HepG2 (cell line): Measurements from ENCODE around the gene PRIMPOL. TPM values are rescaled to one million over a fixed set of nuclear protein-coding genes. Genes with fewer than 3 reads are reported as not detected.

Source experiments
- ATAC-seq: fragments of 200-7000 bp; cut with Tn5 transposase; 3 replicates; pipeline ENCODE4 v1.9.1; 2020; ENCODE audit warnings: mild to moderate bottlenecking, moderate library complexity
- BruUV-seq: library from RNA; stranded (reverse); fragments of 400-500 nt; replicated peaks from 2 replicates; lab custom pipeline; 2021; lab: Mats Ljungman, UMichigan
- CTCF ChIA-PET: fragments of 300-600 bp; formaldehyde crosslinking; extraction: SDS; loops from one replicate; lab custom pipeline; 2021; ENCODE audit warnings: low total read pairs, inconsistent platforms, low intra/inter-chr PET ratio; lab: Yijun Ruan, JAX
- POLR2A ChIA-PET: fragments of 350-600 bp; sonication (Branson Sonifier 250); formaldehyde crosslinking; loops from one replicate; lab custom pipeline; 2020; ENCODE audit warnings: antibody characterized with exemption, inconsistent platforms; lab: Yijun Ruan, JAX
- DNase-seq: peaks from one replicate; pipeline ENCODE4 v3.0.0-alpha.2; 2015; ENCODE audit warnings: low spot score
- FAIRE-seq: peaks from 3 replicates; lab custom pipeline; 2011; peaks lifted over from hg19 to GRCh38; lab: Jason Lieb, UNC
- H2AFZ ChIP-seq: one replicate; pipeline ENCODE4 v1.6.1; 2011; ENCODE audit warnings: low read length, inconsistent platforms
- H3K27ac ChIP-seq: fragments of 300-600 bp; 3 replicates; pipeline ENCODE4 v1.8.0; 2011; ENCODE audit warnings: mixed run types, mild to moderate bottlenecking, mixed read lengths, low read length, inconsistent platforms; ENCODE audit not compliant: insufficient read depth; ENCODE audit errors: extremely low read length
- H3K27me3 ChIP-seq, 2 experiments: fragments of 200-600 bp in 1 of 2; 2 replicates in 1 of 2; 3 replicates in 1 of 2; pipeline versions ENCODE4 v1.6.0 to v1.8.0; 2011; ENCODE audit warnings: low read length in 2 of 2, mild to moderate bottlenecking in 2 of 2, moderate library complexity in 2 of 2, inconsistent platforms in 1 of 2; ENCODE audit not compliant: insufficient read depth in 2 of 2, control insufficient read depth in 1 of 2
- H3K36me3 ChIP-seq, 2 experiments: fragments of 200-600 bp in 1 of 2; replicated peaks in 1 of 2; 2 replicates in 1 of 2; 3 replicates in 1 of 2; pipeline versions ENCODE4 v1.5.1 to v1.8.0; 2011; ENCODE audit warnings: low read length in 2 of 2, inconsistent platforms in 1 of 2; ENCODE audit not compliant: insufficient read depth in 2 of 2, control insufficient read depth in 1 of 2
- H3K4me1 ChIP-seq: 2 replicates; pipeline ENCODE4 v1.5.1; 2012; ENCODE audit warnings: low read length, inconsistent platforms; ENCODE audit not compliant: insufficient read depth
- H3K4me2 ChIP-seq: 2 replicates; pipeline ENCODE4 v1.6.0; 2011; ENCODE audit warnings: low read depth, low read length, inconsistent platforms
- H3K4me3 ChIP-seq, 3 experiments: fragments of 200-600 bp in 1 of 3; sonication (generic), shearing (Covaris generic) in 1 of 3; replicated peaks in 1 of 3; 2 replicates each; pipeline ENCODE4 v1.5.1; 2011 to 2016; ENCODE audit warnings: low read length in 3 of 3, inconsistent platforms in 2 of 3, low read depth in 2 of 3, mild to moderate bottlenecking in 2 of 3, control low read depth in 1 of 3, mixed read lengths in 1 of 3; ENCODE audit not compliant: insufficient read depth in 1 of 3
- H3K79me2 ChIP-seq: one replicate; pipeline ENCODE4 v1.6.1; 2011; ENCODE audit warnings: low read length, inconsistent platforms; ENCODE audit not compliant: insufficient read depth
- H3K9ac ChIP-seq: 2 replicates; pipeline ENCODE4 v1.6.0; 2011; ENCODE audit warnings: mild to moderate bottlenecking, low read depth, low read length, inconsistent platforms; ENCODE audit not compliant: insufficient read depth
- H3K9me3 ChIP-seq: 2 replicates; pipeline ENCODE4 v1.5.1; 2012; ENCODE audit warnings: mild to moderate bottlenecking, low read length
- H4K20me1 ChIP-seq: 2 replicates; pipeline ENCODE4 v1.6.0; 2011; ENCODE audit warnings: inconsistent platforms, mild to moderate bottlenecking, low read length, moderate library complexity; ENCODE audit not compliant: insufficient read depth
- FOSL2 ChIP-seq: sonication (generic); formaldehyde crosslinking; IDR thresholded peaks from 2 replicates; pipeline ENCODE4 v1.4.0; 2020; ENCODE audit warnings: missing genetic modification reagents
- KLF16 ChIP-seq, 2 experiments: sonication (generic) in 1 of 2; formaldehyde crosslinking in 1 of 2; IDR thresholded peaks; 2 replicates each; pipeline versions ENCODE4 v1.6.1 to v1.8.0; 2016 to 2023; ENCODE audit warnings: missing genetic modification reagents in 2 of 2, missing compliant biosample characterization in 1 of 2
- NR2F6 ChIP-seq, 2 experiments: IDR thresholded peaks; 2 replicates each; pipeline ENCODE4 v1.6.1; 2016; ENCODE audit warnings: antibody characterized with exemption in 1 of 2, mild to moderate bottlenecking in 1 of 2
- PLRG1 ChIP-seq: fragments of 450-650 bp; conservative IDR thresholded peaks from 2 replicates; pipeline ENCODE4 v1.6.1; 2016
- RFX1 ChIP-seq: fragments of 450-650 bp; IDR thresholded peaks from 2 replicates; pipeline ENCODE4 v1.6.1; 2017
- SNAPC2 ChIP-seq: sonication (generic); formaldehyde crosslinking; IDR thresholded peaks from 2 replicates; pipeline ENCODE4 v1.8.1; 2022; ENCODE audit warnings: mild to moderate bottlenecking, missing genetic modification reagents
- XRCC5 ChIP-seq: fragments of 200-400 bp; formaldehyde crosslinking; optimal IDR thresholded peaks from 2 replicates; pipeline ENCODE3; 2017; ENCODE audit warnings: mild to moderate bottlenecking, low read length
- ZNF121 ChIP-seq: sonication (generic); formaldehyde crosslinking; IDR thresholded peaks from 2 replicates; pipeline ENCODE4 v1.5.0; 2020; ENCODE audit warnings: mild to moderate bottlenecking, missing genetic modification reagents
- ZNF367 ChIP-seq: sonication (generic); formaldehyde crosslinking; IDR thresholded peaks from 2 replicates; pipeline ENCODE4 v1.4.0; 2020; ENCODE audit warnings: missing genetic modification reagents, borderline replicate concordance
- ZNF569 ChIP-seq: sonication (generic); formaldehyde crosslinking; IDR thresholded peaks from 2 replicates; pipeline ENCODE4 v1.5.0; 2020; ENCODE audit warnings: mild to moderate bottlenecking, missing genetic modification reagents, moderate library complexity, borderline replicate concordance
- WGBS: methylation state at CpG from one replicate; pipeline ENCODE4 v1.1.6; 2017; ENCODE audit warnings: low lambda C conversion rate; 5-methylcytosine and 5-hydroxymethylcytosine counted together
- in situ Hi-C: cut with HindIII; loops from 2 replicates; pipeline ENCODE4 v1.10.0; 2017; ENCODE audit warnings: low pct_unique_long_range_greater_than_20kb; ENCODE audit not compliant: extremely low pct_ligation_motif_present
- intact Hi-C: fragments of 100-400 bp; cut with micrococcal nuclease; formaldehyde crosslinking; loops from one replicate; pipeline ENCODE4 v1.10.0; 2022; ENCODE audit not compliant: unreplicated experiment
- polyA plus RNA-seq, 8 experiments: library from polyadenylated mRNA; depleted of rRNA in 3 of 8; stranded (reverse) in 7 of 8; unstranded in 1 of 8; fragments of >200 nt; fragmentation: Illumina TruSeq in 4 of 8; extraction: Trizol in 4 of 8; gene quantifications; 2 replicates each; pipeline versions ENCODE4 v1.2.1 to v1.2.3, GENCODE V29; 2011 to 2016; ENCODE audit warnings: low read depth in 4 of 8, missing spikeins in 1 of 8, mixed read lengths in 1 of 8; ENCODE audit not compliant: insufficient read depth in 1 of 8
- total RNA-seq, 5 experiments: library from RNA; depleted of rRNA; stranded (reverse); fragments of >200 nt; fragmentation: Illumina TruSeq; extraction: Trizol; gene quantifications; 2 replicates each; pipeline ENCODE4 v1.2.3, GENCODE V29; 2016; ENCODE audit warnings: low read depth in 1 of 5
- TF ChIP-seq, protein P1 (sequence below): sonication (generic); formaldehyde crosslinking; IDR thresholded peaks from 2 replicates; pipeline ENCODE4 v1.4.0; 2020; ENCODE audit warnings: low read depth, mild to moderate bottlenecking, missing genetic modification reagents
- TF ChIP-seq, protein P2 (sequence below): sonication (generic); formaldehyde crosslinking; IDR thresholded peaks from 2 replicates; pipeline ENCODE4 v1.4.0; 2020; ENCODE audit warnings: low read depth, mild to moderate bottlenecking, missing genetic modification reagents
- TF ChIP-seq, protein P3 (sequence below): sonication (generic); formaldehyde crosslinking; IDR thresholded peaks from 2 replicates; pipeline ENCODE4 v1.5.0; 2020; ENCODE audit warnings: missing genetic modification reagents

Gene PRIMPOL
- total and polyA plus RNA-seq, 2 of the 13 experiments (the other 11 are each of a cell fraction or from before 2014, with no cell fraction given) = 7.3 to 11.0 TPM

DNA sequence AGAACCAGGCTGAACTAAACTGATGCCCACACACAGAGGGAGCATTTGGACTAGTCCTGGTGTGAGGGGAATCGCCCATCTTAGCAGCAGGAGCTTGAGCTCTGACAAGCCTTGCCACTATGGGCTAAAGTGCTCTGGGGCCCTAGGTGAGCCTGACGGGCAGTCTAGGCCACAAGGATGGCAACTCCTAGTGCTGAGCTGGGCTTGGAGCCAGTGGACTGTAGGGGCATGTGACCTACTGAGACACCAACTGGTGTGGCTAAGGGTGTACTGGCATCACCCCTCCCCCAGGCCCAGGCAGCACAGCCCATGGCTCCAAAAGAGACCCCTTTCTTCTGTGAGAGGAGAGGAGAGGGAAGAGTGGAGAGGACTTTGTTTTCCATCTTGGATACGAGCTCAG, 69.9 kb downstream of the PRIMPOL start:
- ATAC-seq = no peak; the same call in 2 of the 3 replicates
- no peak overlapping the region for H2AFZ ChIP-seq
- no peak for DNase-seq
- in situ Hi-C loops = no loop called here
- H3K9ac ChIP-seq = no peak overlapping the region
- CTCF ChIA-PET = no interaction called here
- peaks cover 3 to 56% of the 10 kb centered on the region in 2 experiments for H3K36me3 ChIP-seq
- no TSS peak for BruUV-seq
- no peaks in the 10 kb centered on the region for H3K4me1 ChIP-seq
- no peak overlapping the region for H3K4me3 ChIP-seq
- no peaks in the 10 kb centered on the region for H3K27me3 ChIP-seq
- 100% methylated on average over 2 of the region's 3 CpGs for WGBS
- TF ChIP-seq, protein P1, sequence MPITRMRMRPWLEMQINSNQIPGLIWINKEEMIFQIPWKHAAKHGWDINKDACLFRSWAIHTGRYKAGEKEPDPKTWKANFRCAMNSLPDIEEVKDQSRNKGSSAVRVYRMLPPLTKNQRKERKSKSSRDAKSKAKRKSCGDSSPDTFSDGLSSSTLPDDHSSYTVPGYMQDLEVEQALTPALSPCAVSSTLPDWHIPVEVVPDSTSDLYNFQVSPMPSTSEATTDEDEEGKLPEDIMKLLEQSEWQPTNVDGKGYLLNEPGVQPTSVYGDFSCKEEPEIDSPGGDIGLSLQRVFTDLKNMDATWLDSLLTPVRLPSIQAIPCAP = no peak
- no peak for TF ChIP-seq ZNF569 (CRISPR knock-in tag)
- no peak for TF ChIP-seq NR2F6 (IDR thresholded peaks at IDR 0.05)
- TF ChIP-seq NR2F6 (CRISPR knock-in tag; IDR thresholded peaks at IDR 0.05) = no peak
- no peak for TF ChIP-seq XRCC5
- TF ChIP-seq FOSL2 = no peak
- no peak for TF ChIP-seq RFX1
- TF ChIP-seq, protein P2, sequence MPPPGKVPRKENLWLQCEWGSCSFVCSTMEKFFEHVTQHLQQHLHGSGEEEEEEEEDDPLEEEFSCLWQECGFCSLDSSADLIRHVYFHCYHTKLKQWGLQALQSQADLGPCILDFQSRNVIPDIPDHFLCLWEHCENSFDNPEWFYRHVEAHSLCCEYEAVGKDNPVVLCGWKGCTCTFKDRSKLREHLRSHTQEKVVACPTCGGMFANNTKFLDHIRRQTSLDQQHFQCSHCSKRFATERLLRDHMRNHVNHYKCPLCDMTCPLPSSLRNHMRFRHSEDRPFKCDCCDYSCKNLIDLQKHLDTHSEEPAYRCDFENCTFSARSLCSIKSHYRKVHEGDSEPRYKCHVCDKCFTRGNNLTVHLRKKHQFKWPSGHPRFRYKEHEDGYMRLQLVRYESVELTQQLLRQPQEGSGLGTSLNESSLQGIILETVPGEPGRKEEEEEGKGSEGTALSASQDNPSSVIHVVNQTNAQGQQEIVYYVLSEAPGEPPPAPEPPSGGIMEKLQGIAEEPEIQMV (CRISPR knock-in tag) = no peak
- no peak for TF ChIP-seq ZNF121
- TF ChIP-seq ZNF367 = no peak
- TF ChIP-seq PLRG1 = no peak
- TF ChIP-seq, protein P3, sequence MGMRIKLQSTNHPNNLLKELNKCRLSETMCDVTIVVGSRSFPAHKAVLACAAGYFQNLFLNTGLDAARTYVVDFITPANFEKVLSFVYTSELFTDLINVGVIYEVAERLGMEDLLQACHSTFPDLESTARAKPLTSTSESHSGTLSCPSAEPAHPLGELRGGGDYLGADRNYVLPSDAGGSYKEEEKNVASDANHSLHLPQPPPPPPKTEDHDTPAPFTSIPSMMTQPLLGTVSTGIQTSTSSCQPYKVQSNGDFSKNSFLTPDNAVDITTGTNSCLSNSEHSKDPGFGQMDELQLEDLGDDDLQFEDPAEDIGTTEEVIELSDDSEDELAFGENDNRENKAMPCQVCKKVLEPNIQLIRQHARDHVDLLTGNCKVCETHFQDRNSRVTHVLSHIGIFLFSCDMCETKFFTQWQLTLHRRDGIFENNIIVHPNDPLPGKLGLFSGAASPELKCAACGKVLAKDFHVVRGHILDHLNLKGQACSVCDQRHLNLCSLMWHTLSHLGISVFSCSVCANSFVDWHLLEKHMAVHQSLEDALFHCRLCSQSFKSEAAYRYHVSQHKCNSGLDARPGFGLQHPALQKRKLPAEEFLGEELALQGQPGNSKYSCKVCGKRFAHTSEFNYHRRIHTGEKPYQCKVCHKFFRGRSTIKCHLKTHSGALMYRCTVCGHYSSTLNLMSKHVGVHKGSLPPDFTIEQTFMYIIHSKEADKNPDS (CRISPR knock-in tag) = no peak
- TF ChIP-seq KLF16 (CRISPR knock-in tag; IDR thresholded peaks at IDR 0.05) = no peak
- no peak for TF ChIP-seq SNAPC2 (CRISPR knock-in tag)
- no peaks in the 10 kb centered on the region for H4K20me1 ChIP-seq
- intact Hi-C loops = no loop called here
- no peaks in the 10 kb centered on the region for H3K9me3 ChIP-seq
- POLR2A ChIA-PET = no interaction called here
- no peak overlapping the region for H3K27ac ChIP-seq
- H3K79me2 ChIP-seq = peaks cover 10% of the 10 kb centered on the region
- H3K4me2 ChIP-seq = no peak overlapping the region
- no peak for FAIRE-seq
